GM04503 (cell line): ENCODE measurements around the gene SLC29A1.
"Not testable (repeated sequence)": the region's sequence is repeated elsewhere in the genome, so short reads cannot be mapped to it uniquely, and the experiment has no call there.

ENCODE experiments used
- DNase-seq: peaks from one replicate; pipeline ENCODE4 v3.0.0-alpha.2; 2012; ENCODE audit warnings: low read depth

The SLC29A1 gene

DNA sequence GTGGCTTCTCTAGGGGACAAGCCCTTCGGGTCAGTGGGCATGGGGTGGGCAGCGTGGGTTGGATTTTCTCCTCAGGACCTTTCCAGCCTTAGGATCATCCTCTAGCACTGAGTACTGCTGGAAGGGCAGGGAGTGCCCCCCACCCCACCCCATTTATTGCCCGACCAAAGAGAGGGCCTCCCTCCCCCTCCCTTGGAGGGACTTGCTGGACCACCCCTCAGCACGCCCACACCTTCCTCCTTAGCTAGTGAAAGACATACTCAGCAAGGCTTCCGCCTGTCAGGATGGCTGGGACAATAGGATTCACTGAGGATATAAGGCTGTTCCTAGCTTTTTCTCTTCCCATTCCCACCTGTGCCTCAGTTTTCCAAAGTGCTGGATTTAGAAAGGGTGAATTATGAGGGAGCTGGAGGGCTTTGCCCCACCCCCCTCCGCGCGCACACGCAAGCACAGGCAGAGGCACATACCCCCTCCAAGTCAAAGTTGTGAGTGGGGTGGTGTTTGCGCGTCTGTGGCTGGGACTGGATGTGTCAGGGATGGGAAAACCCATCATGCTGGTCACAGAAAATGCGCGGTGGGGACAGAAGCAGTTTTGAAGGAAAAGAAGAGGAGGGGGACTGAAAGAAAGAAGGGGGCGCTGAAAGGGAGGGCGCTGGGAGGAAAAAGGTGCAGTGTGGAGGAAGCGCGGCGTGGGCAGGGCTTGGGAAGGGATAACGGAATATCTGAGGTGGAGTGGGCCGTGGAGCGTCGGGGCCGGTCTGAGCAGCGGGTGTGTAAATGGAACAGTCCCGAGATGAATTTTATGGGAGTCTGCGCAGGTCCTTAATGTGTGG, 693 bp upstream of the SLC29A1 start:
- no peak for DNase-seq

DNA sequence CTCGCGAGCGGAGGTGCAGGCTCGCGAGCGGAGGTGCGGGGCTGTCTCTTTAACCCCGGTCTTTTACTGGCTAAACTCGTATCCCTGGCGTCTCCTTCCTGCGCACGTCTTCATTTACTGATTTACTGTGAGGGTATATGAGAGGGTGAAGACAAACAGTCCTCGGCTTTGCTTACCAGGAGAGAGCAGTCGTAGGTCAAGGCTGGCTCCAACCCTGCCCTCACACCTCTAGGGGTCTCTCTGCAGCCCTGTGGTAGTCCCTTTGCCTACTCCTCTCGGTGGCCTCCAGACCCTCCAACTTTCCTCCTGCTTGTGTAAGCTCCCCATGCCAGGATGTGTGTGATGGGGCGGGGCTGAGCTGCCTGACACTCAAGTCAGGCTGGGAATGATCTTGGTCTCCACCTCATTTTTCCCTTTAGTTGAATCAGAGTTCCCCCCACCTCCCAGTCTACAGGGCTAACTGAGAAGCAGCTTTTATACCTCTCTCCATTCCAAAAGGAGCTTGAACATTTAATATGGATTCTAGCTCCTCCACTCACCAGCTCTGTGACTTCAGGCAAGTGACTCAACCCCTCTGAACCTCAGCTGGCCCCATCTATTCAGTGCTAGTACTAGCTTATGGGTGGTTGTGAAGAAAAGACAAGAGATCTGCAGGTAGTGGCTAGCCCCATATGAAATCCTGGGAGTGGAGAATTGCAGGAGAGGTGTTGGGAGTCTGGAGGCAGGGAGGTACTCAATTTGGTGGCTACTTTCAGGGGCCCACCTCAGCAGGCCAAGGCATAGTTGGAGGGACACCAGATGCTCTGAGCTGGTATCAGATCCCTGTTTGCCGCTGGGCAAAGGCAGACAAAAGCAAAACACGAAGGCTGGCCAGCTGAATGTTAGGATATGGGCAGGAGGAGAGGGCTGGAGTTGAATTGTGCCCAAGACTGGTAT, 902 bp downstream of the SLC29A1 start:
- no peak for DNase-seq

DNA sequence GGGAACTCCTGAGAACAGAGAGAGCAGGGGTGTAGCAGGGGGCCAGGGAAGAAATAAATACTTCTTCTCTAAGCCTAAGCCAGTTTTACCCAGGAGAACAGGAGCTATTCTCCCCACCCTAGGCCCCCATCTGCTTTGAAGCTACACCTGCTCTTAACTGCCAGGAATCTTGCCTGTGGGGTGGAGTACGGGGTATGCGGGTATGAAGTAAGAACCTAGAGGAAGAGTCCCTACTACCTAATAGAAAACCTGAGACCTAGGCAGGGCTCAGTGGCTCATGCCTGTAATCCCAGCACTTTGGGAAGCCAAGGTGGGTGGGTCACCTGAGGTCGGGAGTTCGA, 1.5 kb downstream of the SLC29A1 start:
- no peak for DNase-seq

DNA sequence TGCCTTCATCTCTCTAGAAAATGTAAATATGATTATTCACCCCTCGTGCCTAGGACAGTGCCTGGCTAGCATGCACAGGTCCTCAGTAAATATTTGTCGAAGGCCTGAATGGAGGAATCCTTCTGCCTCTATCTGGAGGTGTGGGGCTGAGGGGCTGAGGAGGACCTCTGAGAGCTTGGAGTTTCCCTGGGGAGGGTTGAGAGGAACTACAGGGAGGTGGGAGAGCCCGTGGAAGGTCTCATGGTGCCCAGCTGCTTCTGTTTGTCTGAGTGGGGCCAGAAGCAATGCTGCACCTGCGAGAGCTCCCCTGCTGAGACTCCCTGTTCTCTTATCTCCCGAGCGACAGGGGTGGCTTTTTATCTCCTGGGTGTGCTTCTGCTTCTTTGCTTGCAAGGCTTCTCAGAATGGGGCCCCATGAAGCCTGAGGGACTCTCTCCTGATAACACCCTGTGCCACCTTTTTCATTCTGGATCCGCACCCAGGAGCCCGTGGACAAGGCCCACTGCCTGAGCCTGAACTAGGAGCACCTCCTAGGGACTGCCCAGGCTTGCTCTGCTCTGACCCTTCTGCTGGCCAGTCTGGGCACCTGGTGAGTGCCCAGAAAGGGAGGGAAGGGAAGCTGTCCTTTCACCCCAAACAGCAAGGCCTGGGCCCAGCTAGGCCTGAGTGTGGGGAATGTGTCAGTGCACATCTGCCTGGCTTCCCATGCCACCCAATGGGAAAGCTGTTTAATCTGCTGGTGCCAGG, 2.4 kb downstream of the SLC29A1 start:
- DNase-seq: no peak

DNA sequence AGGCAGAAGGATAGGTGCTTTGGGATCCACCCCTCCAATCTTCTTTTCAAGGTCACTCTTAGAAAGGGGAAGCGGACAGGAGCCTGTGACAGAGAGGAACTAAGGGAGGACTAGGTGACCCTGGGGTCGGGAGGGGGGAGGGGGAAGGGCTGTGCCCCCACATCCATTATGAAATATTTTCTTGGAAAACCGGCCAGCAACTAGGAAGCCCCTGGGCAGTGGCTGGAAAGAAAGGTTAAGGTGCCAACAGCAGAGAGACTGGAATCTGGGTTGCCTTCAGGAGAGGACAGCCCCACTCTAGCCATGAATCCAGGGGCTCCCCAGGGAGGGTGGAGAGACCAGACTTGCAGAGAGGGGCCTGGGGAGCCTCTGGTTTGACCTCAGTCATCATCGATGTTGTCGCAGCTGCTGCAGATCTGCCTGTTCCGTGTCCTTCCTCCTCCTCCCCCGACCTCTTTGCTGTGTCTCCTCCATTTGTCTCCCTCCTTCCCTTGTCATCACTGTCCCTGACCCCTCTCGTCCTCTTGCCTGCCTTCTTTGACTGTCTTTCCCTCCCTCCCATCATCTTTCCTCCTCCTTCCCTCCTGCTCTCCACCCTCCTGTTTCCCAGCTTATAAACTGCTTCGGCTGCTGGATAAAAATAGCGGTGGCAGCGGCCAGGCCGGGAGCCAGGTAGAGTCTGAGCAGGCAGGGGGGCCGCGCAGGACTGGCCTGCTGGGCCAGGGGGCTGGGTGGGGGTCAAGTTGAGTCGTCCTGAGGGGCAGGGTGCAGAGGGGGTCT, 3.2 kb downstream of the SLC29A1 start:
- no peak for DNase-seq

DNA sequence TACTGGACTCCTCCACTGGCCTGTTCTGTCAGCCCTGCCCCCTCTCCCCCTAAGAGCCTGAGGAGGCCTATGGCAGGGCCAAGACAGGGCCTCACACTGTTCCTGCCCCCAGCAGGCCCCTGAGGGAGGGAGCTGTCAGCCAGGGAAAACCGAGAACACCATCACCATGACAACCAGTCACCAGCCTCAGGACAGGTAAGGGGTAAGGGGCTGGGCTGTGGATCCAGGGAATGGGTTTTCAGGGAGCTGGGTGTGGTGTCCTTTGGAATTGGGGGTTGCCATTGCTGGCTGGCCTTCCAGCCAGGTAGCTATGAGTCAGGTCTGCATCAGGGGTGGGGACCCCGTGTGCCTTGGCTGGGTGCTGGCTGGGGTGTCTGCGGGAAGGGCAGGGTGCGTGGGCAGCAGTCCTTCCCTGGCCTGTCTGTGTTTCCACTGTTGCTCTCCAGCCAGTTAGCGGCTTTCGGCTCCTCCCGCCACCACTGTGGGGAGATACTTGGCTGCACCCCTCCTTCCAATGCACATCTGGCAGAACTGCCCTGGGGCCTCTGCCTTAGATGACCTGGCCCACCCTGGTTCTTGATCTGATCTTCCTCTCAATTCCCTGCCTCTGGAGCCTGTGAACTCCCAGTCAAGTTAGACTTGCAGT, 3.9 kb downstream of the SLC29A1 start:
- no peak for DNase-seq

DNA sequence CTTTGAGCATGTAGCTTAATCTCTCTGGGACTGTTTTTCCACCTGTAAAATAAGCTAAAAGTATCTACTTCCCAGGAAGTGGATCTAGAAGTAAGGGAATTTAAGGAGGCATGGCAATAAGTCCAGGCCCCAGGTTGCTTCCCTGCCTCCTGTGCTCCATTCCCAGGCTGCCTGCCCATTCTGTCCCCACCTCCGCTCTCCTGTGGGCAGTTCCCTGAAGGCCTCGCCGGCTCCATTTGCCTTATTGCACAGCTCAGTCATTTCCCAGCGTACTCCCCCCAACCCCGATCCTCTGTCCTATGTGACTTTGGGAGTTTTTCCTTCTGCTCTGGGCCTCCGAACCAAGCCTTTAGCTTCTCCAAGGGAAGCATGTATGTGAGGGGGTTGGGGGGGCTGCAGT, 4.6 kb downstream of the SLC29A1 start:
- DNase-seq: no peak

DNA sequence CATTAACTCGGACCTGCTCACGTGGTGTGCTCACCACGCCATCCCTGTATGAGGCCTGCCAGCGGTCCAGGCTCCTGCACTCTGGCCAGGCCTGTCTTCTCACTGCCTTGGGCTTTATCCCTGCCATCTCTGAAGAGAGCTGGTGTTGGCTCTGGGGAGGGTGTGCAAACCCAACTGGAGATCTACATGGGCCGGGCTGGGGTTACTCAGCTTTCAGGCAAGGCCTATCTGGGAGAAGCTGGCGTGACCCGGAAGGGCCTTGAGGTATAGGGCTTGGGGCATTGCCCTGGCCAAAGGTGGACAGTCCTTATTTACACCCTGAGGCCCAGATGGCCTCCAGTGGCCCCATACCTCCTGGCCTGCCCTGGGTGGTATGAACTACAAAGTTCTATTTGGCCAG, 5.0 kb downstream of the SLC29A1 start:
- DNase-seq: no peak

DNA sequence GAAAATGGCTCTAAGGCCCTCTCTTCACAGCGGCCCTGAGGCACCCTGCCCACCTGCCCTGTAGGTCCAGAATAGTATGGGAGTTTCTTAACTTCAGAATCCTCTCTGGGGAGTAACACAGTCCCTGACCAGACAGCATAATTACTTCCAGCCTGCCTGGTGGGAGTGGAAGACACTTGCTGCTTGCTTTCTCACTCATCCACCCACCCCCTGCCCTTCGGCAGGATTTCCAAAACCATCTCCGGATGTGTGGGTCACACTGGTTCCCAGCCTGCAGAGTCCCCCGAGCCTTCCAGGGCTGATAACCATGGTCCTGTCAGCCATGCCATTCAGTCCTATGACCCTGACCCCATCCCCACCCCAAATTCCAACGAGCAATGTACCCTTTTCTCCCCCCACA, 5.4 kb downstream of the SLC29A1 start:
- no peak for DNase-seq

DNA sequence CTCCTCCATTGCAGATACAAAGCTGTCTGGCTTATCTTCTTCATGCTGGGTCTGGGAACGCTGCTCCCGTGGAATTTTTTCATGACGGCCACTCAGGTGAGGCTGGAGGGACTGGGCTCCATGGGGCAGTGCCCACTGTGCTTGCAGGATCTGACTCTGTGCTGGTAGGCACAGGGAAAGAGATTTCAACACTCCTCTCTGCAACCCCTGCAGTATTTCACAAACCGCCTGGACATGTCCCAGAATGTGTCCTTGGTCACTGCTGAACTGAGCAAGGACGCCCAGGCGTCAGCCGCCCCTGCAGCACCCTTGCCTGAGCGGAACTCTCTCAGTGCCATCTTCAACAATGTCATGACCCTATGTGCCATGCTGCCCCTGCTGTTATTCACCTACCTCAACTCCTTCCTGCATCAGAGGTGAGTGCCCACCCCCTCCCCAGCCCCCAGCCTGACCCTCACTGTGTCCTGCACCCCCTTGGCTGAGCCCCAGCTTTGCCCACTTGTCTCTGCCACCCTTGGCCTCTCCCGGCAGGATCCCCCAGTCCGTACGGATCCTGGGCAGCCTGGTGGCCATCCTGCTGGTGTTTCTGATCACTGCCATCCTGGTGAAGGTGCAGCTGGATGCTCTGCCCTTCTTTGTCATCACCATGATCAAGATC, 6.1 kb downstream of the SLC29A1 start:
- no peak for DNase-seq

DNA sequence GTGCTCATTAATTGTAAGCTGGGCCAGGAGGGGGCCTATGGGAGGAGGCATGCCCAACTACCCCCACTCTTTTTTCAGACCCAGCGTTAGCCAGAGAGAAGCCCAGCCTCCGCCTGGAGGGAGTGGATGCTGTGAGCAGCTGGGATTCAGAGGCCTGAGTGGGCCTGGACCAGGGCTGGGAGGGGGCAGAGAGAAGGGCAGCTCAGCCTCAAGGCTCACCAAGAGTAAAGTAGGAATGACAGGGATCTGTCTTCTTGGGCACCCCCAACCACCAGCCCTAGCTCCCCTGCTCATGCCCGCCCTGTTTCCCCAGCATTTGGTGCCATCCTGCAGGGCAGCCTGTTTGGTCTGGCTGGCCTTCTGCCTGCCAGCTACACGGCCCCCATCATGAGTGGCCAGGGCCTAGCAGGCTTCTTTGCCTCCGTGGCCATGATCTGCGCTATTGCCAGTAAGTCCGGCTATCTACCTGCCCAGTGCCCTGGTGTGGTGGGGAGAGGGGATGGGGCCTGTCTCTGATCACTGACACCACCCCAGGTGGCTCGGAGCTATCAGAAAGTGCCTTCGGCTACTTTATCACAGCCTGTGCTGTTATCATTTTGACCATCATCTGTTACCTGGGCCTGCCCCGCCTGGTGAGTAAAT, 6.8 kb downstream of the SLC29A1 start:
- no peak for DNase-seq

DNA sequence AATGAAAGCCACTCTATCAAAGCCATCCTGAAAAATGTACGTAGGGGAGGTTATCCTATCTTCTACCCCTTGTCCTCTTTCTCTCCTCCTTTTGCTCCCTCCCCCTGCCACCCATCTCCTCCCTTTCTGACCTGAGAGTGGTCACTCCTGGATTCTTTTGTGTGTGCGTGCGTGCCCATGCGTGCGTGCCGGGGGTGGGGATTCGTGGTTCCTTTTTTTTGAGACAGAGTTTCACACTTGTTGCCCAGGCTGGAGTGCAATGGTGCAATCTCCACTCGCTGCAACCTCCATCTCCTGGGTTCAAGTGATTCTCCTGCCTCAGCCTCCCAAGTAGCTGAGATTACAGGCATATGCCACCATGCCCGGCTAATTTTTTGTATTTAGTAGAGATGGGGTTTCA, 8.0 kb downstream of the SLC29A1 start:
- not testable (repeated sequence) for DNase-seq

DNA sequence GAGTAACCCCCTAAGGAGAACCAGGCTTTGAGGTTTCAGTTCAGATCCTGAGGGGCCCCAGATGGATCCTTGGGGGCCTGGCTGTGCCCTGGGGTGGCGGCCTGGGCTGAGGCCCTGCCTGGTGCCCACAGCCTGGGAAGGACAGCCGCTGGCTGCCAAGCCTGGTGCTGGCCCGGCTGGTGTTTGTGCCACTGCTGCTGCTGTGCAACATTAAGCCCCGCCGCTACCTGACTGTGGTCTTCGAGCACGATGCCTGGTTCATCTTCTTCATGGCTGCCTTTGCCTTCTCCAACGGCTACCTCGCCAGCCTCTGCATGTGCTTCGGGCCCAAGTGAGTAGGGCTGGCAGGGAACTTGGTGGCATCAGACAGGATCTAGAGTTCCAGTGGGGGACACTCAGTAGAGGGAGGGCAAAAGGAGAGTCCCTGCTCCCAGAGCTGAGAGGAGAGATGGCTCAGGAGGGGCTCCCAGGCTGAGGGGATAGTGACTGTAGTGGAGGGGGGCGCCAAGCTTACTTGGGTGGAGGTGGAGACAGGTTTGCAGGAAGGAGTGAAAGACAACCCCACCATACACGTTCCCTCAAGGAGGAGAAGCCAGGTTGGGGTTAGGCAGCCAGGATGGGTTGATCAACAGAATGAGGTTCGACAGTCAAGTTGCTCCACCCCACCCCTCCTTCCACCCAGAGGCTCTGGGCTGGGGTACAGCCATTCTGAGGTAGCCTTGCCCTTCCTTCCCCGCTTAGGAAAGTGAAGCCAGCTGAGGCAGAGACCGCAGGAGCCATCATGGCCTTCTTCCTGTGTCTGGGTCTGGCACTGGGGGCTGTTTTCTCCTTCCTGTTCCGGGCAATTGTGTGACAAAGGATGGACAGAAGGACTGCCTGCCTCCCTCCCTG, 9.5 kb downstream of the SLC29A1 start:
- DNase-seq: no peak

DNA sequence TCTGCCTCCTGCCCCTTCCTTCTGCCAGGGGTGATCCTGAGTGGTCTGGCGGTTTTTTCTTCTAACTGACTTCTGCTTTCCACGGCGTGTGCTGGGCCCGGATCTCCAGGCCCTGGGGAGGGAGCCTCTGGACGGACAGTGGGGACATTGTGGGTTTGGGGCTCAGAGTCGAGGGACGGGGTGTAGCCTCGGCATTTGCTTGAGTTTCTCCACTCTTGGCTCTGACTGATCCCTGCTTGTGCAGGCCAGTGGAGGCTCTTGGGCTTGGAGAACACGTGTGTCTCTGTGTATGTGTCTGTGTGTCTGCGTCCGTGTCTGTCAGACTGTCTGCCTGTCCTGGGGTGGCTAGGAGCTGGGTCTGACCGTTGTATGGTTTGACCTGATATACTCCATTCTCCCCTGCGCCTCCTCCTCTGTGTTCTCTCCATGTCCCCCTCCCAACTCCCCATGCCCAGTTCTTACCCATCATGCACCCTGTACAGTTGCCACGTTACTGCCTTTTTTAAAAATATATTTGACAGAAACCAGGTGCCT, 10.2 kb downstream of the SLC29A1 start:
- no peak for DNase-seq

DNA sequence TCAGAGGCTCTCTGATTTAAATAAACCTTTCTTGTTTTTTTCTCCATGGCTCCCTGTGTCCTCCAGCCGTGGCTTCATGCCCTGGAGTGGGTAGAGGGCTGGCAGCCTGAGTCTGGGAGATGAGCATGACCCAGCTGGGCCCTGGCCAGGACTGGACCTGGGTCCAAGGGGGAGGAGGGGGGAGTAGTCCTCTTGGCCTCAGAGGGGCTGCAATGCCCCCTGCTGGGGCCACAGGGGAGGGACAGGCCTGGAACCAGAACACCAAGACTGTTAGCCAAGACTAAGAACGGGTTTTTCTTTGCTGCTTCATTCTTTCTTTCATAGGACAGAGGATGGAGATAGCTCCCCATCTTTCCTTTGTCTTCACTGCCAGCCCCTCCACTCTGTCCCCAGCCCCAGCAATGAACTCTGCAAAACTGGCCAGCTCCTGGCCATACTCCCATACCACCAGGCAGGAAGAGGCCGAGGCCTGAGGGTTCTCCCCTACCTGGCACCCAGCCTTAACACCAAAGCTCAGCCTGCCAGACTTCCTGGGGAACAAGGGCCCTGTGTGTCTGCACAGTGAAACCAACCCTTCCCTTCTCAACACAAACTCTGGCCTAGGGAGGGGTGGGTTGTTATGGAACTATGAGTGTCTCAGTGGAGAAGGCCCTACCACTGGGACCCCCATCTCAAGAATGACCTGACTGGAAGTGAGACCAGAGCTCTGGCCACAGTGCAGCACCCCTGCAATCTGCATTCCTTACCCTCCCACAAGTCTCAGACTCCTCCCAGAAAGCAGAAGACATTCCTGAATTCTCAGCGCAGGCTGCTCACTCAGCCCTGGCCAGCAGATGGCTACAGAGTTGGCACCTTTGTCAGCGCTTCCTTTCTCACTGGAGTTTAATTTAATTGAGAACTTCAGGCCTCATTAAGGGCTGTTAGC, 11.0 kb downstream of the SLC29A1 start:
- DNase-seq: peak; percentile 38

DNA sequence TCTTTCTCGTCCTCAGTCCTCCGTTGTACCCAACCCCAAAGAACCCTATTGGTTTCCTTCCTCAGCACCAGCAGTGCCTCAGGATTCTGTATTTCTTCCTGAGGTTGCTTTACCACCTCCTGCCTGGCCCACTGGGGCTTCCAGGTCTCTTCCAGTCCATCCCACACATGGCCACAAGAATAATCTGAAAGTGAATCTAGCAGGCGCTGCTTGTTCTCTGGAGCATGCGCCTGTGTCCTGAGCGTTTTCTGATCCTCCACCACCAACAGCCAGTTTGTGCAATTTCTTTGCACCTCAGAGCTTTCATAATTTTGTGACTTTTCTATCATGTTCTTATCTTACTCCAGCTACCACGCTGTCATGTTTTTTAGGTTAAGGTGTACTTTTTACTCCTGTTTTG, 11.9 kb downstream of the SLC29A1 start:
- no peak for DNase-seq

DNA sequence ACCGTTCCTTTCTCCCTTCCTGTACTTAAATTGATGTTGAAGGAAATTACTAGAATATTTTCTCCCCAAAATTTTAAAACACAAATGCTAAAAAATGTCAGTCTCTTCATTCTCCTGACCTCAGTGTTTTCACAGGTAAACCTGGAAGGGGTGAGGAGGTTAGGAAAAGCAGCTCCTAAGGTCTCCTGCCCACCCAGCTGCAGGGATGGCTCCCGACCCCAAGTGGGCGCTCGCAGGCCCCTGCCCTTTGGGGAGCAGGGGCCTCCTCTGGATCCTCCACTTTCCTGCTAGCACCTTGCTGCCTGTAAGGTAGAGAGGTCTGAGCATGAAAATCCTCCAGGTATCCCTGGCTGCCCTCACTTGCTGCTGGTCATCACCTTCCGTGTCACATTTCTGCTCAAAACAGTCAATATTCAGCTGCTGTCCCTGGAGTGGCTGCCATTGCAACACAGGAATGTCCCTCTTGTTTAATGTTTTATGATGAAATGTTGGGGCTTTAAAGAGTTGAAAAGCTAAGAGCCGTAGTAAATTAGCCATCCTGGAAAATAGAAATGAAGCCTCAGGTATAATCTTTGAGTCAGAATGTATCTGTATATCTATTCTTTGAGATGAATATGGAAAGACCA, 12.6 kb downstream of the SLC29A1 start:
- no peak for DNase-seq
